C4-2B (cell line): ENCODE data around the gene LRRC15.

ENCODE experiments used
- ZFX ChIP-seq: fragments of 450-650 bp; IDR thresholded peaks from 2 replicates; pipeline ENCODE4 v1.6.1; 2017
- TF ChIP-seq, protein P1 (sequence below): fragments of 450-650 bp; conservative IDR thresholded peaks from 2 replicates; pipeline ENCODE4 v1.5.1; 2017; ENCODE audit warnings: mild to moderate bottlenecking

DNA sequence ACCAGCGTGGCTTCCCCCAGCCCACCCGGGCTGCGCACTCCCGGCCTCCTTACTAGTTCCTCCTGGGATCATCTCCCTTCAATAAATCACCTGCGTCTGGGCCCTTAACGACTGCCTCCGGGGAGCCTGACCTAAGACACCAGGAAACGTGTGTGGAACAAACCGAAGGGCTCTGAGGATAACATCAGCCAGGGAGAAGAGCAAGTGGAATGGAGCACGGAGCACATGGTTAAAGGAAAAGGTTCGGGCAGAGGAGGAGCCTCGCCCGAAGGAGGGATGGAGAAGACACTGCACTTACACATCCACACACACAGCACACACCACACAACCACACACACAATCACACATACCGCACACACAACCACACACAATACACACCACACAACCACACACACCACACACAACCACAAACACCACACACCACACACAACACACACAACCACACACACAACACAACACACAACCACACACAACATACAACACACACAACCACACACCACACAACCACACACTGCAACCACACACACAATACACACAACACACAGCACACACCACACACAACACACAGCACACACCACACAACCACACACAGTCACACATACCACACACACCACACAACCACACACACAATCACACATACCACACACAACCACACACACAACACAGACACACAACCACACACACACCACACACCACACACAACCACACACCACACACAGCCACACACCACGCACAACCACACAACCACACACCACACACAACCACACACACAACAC is 43.2 kb downstream of the LRRC15 start:
- TF ChIP-seq, protein P1, sequence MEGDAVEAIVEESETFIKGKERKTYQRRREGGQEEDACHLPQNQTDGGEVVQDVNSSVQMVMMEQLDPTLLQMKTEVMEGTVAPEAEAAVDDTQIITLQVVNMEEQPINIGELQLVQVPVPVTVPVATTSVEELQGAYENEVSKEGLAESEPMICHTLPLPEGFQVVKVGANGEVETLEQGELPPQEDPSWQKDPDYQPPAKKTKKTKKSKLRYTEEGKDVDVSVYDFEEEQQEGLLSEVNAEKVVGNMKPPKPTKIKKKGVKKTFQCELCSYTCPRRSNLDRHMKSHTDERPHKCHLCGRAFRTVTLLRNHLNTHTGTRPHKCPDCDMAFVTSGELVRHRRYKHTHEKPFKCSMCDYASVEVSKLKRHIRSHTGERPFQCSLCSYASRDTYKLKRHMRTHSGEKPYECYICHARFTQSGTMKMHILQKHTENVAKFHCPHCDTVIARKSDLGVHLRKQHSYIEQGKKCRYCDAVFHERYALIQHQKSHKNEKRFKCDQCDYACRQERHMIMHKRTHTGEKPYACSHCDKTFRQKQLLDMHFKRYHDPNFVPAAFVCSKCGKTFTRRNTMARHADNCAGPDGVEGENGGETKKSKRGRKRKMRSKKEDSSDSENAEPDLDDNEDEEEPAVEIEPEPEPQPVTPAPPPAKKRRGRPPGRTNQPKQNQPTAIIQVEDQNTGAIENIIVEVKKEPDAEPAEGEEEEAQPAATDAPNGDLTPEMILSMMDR: no peak
- no peak for TF ChIP-seq ZFX
